Measurements from ENCODE around the gene CPPED1.

Gene CPPED1

GRCh38 chr16:12697437-12697836 is 106.2 kb downstream of the CPPED1 start:
- no peaks in the 10 kb centered on the region for H3K9me3 ChIP-seq (ENCODE audit: insufficient read depth, low read length)
- no peak overlapping the region for H3K4me3 ChIP-seq (ENCODE audit: low read length)
- H3K36me3 ChIP-seq (replicated peaks; ENCODE audit: low read depth, low read length), result no peaks in the 10 kb centered on the region
- no peaks in the 10 kb centered on the region for H3K79me2 ChIP-seq (ENCODE audit: low read length)
- no peak overlapping the region for H2AFZ ChIP-seq (ENCODE audit: low read depth, low read length)
- H3K9ac ChIP-seq (ENCODE audit: low read length), result no peak overlapping the region
- H3K4me2 ChIP-seq (ENCODE audit: low read length), result no peak overlapping the region
- TF ChIP-seq, protein P1, sequence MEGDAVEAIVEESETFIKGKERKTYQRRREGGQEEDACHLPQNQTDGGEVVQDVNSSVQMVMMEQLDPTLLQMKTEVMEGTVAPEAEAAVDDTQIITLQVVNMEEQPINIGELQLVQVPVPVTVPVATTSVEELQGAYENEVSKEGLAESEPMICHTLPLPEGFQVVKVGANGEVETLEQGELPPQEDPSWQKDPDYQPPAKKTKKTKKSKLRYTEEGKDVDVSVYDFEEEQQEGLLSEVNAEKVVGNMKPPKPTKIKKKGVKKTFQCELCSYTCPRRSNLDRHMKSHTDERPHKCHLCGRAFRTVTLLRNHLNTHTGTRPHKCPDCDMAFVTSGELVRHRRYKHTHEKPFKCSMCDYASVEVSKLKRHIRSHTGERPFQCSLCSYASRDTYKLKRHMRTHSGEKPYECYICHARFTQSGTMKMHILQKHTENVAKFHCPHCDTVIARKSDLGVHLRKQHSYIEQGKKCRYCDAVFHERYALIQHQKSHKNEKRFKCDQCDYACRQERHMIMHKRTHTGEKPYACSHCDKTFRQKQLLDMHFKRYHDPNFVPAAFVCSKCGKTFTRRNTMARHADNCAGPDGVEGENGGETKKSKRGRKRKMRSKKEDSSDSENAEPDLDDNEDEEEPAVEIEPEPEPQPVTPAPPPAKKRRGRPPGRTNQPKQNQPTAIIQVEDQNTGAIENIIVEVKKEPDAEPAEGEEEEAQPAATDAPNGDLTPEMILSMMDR (IDR thresholded peaks at IDR 0.05; ENCODE audit: low read depth, low read length), result no peak
- TF ChIP-seq EZH2phosphoT487 (IDR thresholded peaks at IDR 0.05; ENCODE audit: low read depth), result no peak
- H4K20me1 ChIP-seq (ENCODE audit: insufficient read depth, low read length), result no peaks in the 10 kb centered on the region
- no peaks in the 10 kb centered on the region for H3K27me3 ChIP-seq (ENCODE audit: low read depth, low read length)
- no peak overlapping the region for H3K27ac ChIP-seq (ENCODE audit: low read length)
- peaks cover 6% of the 10 kb centered on the region; the same call in 1 of the 2 replicates for H3K4me1 ChIP-seq (ENCODE audit: low read length)

DNA sequence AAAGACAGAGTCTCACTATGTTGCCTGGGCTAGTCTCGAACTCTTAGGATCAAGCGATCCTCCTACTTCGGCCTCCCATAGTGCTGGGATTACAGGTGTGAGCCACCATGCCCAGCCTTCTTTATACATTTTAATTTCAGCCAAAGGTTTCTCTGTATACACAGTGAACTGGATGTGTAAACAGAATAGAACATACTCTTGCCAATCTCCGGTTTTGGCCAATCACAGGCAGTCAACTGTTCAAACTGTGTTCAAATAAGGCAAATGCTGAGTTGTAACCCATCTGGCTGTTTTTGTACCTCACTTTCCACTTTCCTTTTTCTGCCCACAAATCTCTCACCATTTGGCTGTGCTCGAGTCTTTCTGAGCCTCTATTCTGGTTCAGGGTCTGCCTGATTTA is 108.2 kb downstream of the CPPED1 start:
- Histone ChIP-seq H3K9me3 (ENCODE audit: insufficient read depth, low read length) (no peaks in the 10 kb centered on the region), H3K79me2 (ENCODE audit: low read length) (no peaks in the 10 kb centered on the region), H3K27me3 (ENCODE audit: low read depth, low read length) (no peaks in the 10 kb centered on the region), H4K20me1 (ENCODE audit: insufficient read depth, low read length) (no peaks in the 10 kb centered on the region), H3K4me1 (ENCODE audit: low read length) (peaks cover 6% of the 10 kb centered on the region; the same call in 1 of the 2 replicates), H2AFZ (ENCODE audit: low read depth, low read length) (no peak overlapping the region), H3K4me2 (ENCODE audit: low read length) (no peak overlapping the region), H3K9ac (ENCODE audit: low read length) (no peak overlapping the region), H3K36me3 (replicated peaks; ENCODE audit: low read depth, low read length) (no peaks in the 10 kb centered on the region), H3K4me3 (ENCODE audit: low read length) (no peak overlapping the region), H3K27ac (ENCODE audit: low read length) (no peak overlapping the region)
- TF ChIP-seq, protein P1 (IDR thresholded peaks at IDR 0.05; ENCODE audit: low read depth, low read length), result no peak
- TF ChIP-seq EZH2phosphoT487 (IDR thresholded peaks at IDR 0.05; ENCODE audit: low read depth), result no peak

- no peak overlapping the region for H3K4me2 ChIP-seq (ENCODE audit: low read length)
- H3K4me3 ChIP-seq (ENCODE audit: low read length), result no peak overlapping the region
- H3K79me2 ChIP-seq (ENCODE audit: low read length), result no peaks in the 10 kb centered on the region
- TF ChIP-seq EZH2phosphoT487 (IDR thresholded peaks at IDR 0.05; ENCODE audit: low read depth), result no peak
- TF ChIP-seq, protein P1 (IDR thresholded peaks at IDR 0.05; ENCODE audit: low read depth, low read length), result no peak
- no peaks in the 10 kb centered on the region for H3K27me3 ChIP-seq (ENCODE audit: low read depth, low read length)
- no peak overlapping the region for H2AFZ ChIP-seq (ENCODE audit: low read depth, low read length)
- H3K9ac ChIP-seq (ENCODE audit: low read length), result no peak overlapping the region
- no peaks in the 10 kb centered on the region for H3K4me1 ChIP-seq (ENCODE audit: low read length)
- no peaks in the 10 kb centered on the region for H4K20me1 ChIP-seq (ENCODE audit: insufficient read depth, low read length)
- no peak overlapping the region for H3K27ac ChIP-seq (ENCODE audit: low read length)
- no peaks in the 10 kb centered on the region for H3K9me3 ChIP-seq (ENCODE audit: insufficient read depth, low read length)
- no peaks in the 10 kb centered on the region for H3K36me3 ChIP-seq (replicated peaks; ENCODE audit: low read depth, low read length)
Measured at GRCh38 chr16:12690024-12690423, 113.7 kb downstream of the CPPED1 start.

DNA sequence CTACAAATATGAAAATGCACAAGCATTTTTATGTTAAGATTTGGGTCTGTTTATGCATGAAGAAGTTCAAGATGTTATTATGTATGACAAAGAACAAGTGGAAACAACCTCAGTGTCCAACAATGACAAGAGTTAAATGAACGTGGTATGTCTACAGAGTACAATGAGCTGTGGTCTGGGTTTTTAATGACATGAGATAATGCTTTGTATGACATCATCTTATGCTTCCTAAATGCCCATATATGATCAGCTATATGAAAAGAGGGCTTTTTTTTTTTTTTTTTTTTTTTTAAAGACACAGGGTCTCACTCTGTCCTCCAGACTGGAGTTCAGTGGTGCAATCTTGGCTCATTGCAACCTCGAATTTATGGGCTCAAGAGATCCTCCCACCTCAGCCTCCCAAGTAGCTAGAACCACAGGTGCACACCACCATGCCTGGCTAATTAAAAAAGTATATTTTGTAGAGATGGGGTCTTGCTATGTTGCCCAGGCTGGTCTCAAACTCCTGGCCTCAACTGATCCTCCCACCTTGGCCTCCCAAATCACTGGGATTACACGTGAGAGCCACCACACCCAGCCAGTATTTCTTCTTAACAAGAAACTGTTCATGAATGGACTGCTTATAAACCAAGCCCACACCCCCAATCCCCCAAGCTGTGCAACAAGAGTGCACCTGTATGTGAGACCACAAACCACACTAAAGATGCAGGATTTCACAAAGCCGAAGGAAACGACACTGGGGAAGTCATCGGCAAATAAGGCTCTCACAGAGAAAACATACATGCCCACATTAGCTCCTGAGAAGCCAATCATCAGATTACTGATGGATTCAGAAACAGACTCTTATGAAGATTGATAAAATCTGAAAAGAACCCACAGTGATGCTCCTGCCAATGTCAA is 114.5 kb downstream of the CPPED1 start:
- Histone ChIP-seq H3K27ac (ENCODE audit: low read length) (no peak overlapping the region), H3K79me2 (ENCODE audit: low read length) (no peaks in the 10 kb centered on the region), H3K9me3 (ENCODE audit: insufficient read depth, low read length) (no peaks in the 10 kb centered on the region), H3K36me3 (replicated peaks; ENCODE audit: low read depth, low read length) (no peaks in the 10 kb centered on the region), H4K20me1 (ENCODE audit: insufficient read depth, low read length) (no peaks in the 10 kb centered on the region), H3K27me3 (ENCODE audit: low read depth, low read length) (no peaks in the 10 kb centered on the region), H3K4me2 (ENCODE audit: low read length) (no peak overlapping the region), H2AFZ (ENCODE audit: low read depth, low read length) (no peak overlapping the region), H3K4me1 (ENCODE audit: low read length) (no peaks in the 10 kb centered on the region), H3K4me3 (ENCODE audit: low read length) (no peak overlapping the region), H3K9ac (ENCODE audit: low read length) (no peak overlapping the region)
- TF ChIP-seq, protein P1 (IDR thresholded peaks at IDR 0.05; ENCODE audit: low read depth, low read length), result no peak
- TF ChIP-seq EZH2phosphoT487 (IDR thresholded peaks at IDR 0.05; ENCODE audit: low read depth), result no peak

Data from OCI-LY3 (cell line).